Smooth muscle cell of the brain vasculature (primary cell): Measurements from ENCODE around the gene SSRP1.
"Not testable (repeated sequence)": the region's sequence is repeated elsewhere in the genome, so short reads cannot be mapped to it uniquely, and the experiment has no call there.

Experiments
- DNase-seq: peaks from one replicate; pipeline ENCODE4 v3.0.0-alpha.2; 2012; ENCODE audit warnings: low read depth, low spot score

SSRP1 gene

GRCh38 chr11:57336856-57337255 is 1.2 kb upstream of the SSRP1 start:
- DNase-seq = not testable (repeated sequence)

- DNase-seq = no peak
Measured at GRCh38 chr11:57336111-57336666, 497 bp upstream of the SSRP1 start.

- DNase-seq = no peak
Measured at GRCh38 chr11:57335023-57335342, 709 bp downstream of the SSRP1 start.

- DNase-seq = no peak
Measured at GRCh38 chr11:57332694-57333440, 2.8 kb downstream of the SSRP1 start.

- DNase-seq = no peak
Measured at GRCh38 chr11:57331720-57332119, 4.0 kb downstream of the SSRP1 start.

- no peak for DNase-seq
Measured at GRCh38 chr11:57330029-57330428, 5.7 kb downstream of the SSRP1 start.

GRCh38 chr11:57327721-57328120 is 8.0 kb downstream of the SSRP1 start:
- DNase-seq = no peak

GRCh38 chr11:57325735-57326048 is 10.0 kb downstream of the SSRP1 start:
- no peak for DNase-seq

GRCh38 chr11:57324886-57325734 is 10.6 kb downstream of the SSRP1 start, which contains the start of gene TNKS1BP1:
Gene TNKS1BP1, minus strand, starts transcription at chr11:57324952. Its CDS starts 3,067 bp downstream, at chr11:57321885.
- peak; percentile 84 for DNase-seq

- no peak for DNase-seq
Measured at GRCh38 chr11:57324154-57324885, 11.4 kb downstream of the SSRP1 start.

GRCh38 chr11:57323855-57324153 is 11.9 kb downstream of the SSRP1 start:
- no peak for DNase-seq

- no peak for DNase-seq
Measured at GRCh38 chr11:57323167-57323854, 12.4 kb downstream of the SSRP1 start.

GRCh38 chr11:57322256-57323166 is 13.2 kb downstream of the SSRP1 start:
- peak; percentile 80 for DNase-seq

- no peak for DNase-seq
Measured at GRCh38 chr11:57321388-57322255, 14.1 kb downstream of the SSRP1 start.

- no peak for DNase-seq
Measured at GRCh38 chr11:57320719-57321387, 14.8 kb downstream of the SSRP1 start.

GRCh38 chr11:57320067-57320718 is 15.5 kb downstream of the SSRP1 start:
- DNase-seq = no peak

GRCh38 chr11:57318178-57318577 is 17.5 kb downstream of the SSRP1 start:
- no peak for DNase-seq

GRCh38 chr11:57316017-57316416 is 19.7 kb downstream of the SSRP1 start:
- no peak for DNase-seq

GRCh38 chr11:57315491-57315890 is 20.2 kb downstream of the SSRP1 start:
- peak; percentile 52 for DNase-seq
